ENCODE measurements around the gene NTN4. TPM values are rescaled to one million over a fixed set of nuclear protein-coding genes. Genes with fewer than 3 reads are reported as not detected.
A peak's percentile ranks its signal among the peaks of the same experiment; 100 is the strongest.
"Not testable (repeated sequence)": the region's sequence is repeated elsewhere in the genome, so short reads cannot be mapped to it uniquely, and the experiment has no call there.

Gene NTN4
- total and polyA plus RNA-seq, 7 donors = 3.7 to 17.4 (median 7.2) TPM

DNA sequence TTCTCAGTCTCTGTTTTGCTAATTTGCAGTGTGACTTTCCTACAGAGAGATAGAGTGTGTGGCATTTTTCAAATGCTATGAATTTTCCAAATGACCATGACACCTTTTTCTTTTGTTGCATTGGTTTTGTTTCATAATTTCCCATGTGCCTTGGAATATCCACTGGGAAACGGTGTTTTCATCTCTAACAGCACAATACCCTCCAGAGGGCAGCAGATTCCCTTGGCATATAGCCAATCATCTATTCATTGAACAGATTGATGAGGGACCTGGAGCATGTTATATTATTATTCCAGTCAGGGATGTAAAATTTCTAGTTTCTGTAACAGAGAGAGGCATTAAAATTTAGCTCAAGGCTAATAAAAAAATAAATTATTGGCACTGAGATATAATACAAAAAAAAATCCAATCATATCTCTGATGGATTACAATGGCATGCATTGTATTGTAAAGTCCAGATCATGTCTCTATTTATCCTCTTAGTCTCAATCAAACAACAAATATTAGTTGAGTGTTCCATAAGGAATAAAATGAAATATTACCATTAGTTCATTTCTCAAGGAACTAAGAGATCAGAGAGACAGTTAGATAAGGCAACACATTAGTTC lies 29.6 kb upstream of the NTN4 start:
- WGBS, 2 donors = 0 to 3% methylated on average over 1 of the region's 1 CpG
- intact Hi-C loops (cut with DNase I) = no loop called here
- TF ChIP-seq, protein P1, sequence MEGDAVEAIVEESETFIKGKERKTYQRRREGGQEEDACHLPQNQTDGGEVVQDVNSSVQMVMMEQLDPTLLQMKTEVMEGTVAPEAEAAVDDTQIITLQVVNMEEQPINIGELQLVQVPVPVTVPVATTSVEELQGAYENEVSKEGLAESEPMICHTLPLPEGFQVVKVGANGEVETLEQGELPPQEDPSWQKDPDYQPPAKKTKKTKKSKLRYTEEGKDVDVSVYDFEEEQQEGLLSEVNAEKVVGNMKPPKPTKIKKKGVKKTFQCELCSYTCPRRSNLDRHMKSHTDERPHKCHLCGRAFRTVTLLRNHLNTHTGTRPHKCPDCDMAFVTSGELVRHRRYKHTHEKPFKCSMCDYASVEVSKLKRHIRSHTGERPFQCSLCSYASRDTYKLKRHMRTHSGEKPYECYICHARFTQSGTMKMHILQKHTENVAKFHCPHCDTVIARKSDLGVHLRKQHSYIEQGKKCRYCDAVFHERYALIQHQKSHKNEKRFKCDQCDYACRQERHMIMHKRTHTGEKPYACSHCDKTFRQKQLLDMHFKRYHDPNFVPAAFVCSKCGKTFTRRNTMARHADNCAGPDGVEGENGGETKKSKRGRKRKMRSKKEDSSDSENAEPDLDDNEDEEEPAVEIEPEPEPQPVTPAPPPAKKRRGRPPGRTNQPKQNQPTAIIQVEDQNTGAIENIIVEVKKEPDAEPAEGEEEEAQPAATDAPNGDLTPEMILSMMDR (IDR thresholded peaks at IDR 0.05) = peak in 3 of 4 experiments; percentile 28 to 33 (median 29)
- TF ChIP-seq POLR2A (IDR thresholded peaks at IDR 0.05) (no peak), POLR2AphosphoS5 (IDR thresholded peaks at IDR 0.05) (peak in 2 of 4 donors; percentile 64 to 68)
- H3K4me1 ChIP-seq = peaks cover 0 to 3% (median 0%) of the 10 kb centered on the region in 4 donors
- no peaks in the 10 kb centered on the region for H3K27me3 ChIP-seq
- H3K36me3 ChIP-seq = no peaks in the 10 kb centered on the region
- H3K9me3 ChIP-seq = no peaks in the 10 kb centered on the region
- no peak overlapping the region for H3K27ac ChIP-seq
- no peak for DNase-seq
- H3K4me3 ChIP-seq = no peak overlapping the region

DNA sequence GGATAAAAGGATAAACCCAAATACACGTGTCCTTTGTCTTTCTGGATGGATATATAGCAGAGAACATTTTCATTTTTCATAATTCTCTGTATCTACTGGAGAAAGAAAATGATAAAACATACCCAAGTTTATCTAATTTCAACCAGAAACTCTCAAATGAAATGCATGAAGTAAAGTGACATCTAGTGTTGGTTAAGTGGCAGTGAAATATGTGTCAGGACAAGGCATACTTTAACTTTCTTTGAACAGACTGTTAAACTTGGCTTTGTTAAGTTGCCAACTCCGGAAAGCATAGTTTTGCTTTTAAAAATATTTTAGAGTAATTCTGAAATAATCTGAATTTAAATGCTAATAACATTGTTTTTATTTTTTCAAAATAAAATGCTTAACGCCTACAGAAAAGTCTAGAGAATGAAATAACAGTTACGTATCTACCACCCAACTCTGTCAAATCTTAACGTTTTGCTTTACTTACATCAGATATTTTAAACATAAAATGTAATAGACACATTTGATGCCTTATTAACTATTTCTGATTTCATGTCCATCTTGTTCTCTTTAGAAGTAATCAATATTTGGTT lies 25.2 kb upstream of the NTN4 start:
- H3K27ac ChIP-seq = no peak overlapping the region
- no peaks in the 10 kb centered on the region for H3K9me3 ChIP-seq
- DNase-seq = no peak
- 46 to 62% methylated on average over 5 of the region's 5 CpGs for WGBS, 2 donors
- intact Hi-C loops (cut with DNase I) = loop anchor here (1.0 to 10.0 kb wide), 2 partner anchors 191 to 233 kb away; no protein-coding TSS in a partner anchor
- H3K36me3 ChIP-seq = no peaks in the 10 kb centered on the region
- H3K4me3 ChIP-seq = no peak overlapping the region
- TF ChIP-seq, protein P1 (IDR thresholded peaks at IDR 0.05) = peak; percentile 29 to 72 (median 52)
- TF ChIP-seq POLR2A (IDR thresholded peaks at IDR 0.05) = no peak
- no peak for TF ChIP-seq EP300 (IDR thresholded peaks at IDR 0.05)
- H3K4me1 ChIP-seq = peaks cover 0 to 4% (median 0%) of the 10 kb centered on the region in 4 donors
- H3K27me3 ChIP-seq = no peaks in the 10 kb centered on the region

DNA sequence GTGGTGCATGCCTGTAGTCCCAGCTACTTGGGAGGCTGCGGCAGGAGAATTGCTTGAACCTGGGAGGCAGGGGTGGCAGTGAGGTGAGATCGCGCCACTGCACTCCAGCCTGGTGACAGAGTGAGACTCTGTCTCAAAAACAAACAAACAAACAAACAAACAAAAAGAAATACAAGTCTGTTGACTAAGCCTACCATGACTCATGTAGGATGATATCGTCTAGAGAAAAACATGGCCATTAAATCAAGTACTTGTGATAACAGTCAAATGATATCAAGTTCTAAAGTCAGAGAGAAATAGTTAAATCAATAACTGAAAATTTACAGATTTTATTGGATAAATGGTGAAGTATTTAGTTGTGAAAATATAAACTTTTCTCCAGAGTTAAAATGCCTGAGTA lies 21.6 kb upstream of the NTN4 start:
- not testable (repeated sequence) for H3K36me3 ChIP-seq, H3K4me3 ChIP-seq, H3K9me3 ChIP-seq, DNase-seq, H3K4me1 ChIP-seq, H3K27ac ChIP-seq, H3K27me3 ChIP-seq
- WGBS, 2 donors = 82 to 92% methylated on average over 4 of the region's 4 CpGs
- intact Hi-C loops (cut with DNase I) = loop anchor here (10.0 kb wide), 1 partner anchor 187 kb away; no protein-coding TSS in a partner anchor

DNA sequence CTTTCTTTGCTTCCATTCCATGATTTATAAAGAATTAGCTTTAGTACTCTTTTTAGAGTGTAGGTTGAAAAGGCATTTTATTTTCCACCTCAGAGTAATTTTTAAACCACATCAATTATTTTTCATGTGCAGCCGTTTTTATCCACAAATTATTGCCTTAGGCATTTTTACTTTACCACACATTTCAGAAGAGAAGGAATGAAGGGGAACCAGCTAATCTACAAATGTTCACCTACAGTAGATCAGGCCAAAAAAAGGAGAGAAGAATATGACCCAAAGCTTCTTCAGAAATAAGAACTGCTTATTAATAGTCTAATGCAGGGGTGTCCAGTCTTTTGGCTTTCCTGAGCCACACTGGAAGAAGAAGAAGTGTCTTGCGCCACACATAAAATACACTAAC lies 19.8 kb upstream of the NTN4 start:
- H3K36me3 ChIP-seq = no peaks in the 10 kb centered on the region
- no peak overlapping the region for H3K4me3 ChIP-seq
- peaks cover 0 to 3% (median 0%) of the 10 kb centered on the region in 4 donors for H3K4me1 ChIP-seq
- no peak overlapping the region for H3K27ac ChIP-seq
- H3K9me3 ChIP-seq = no peaks in the 10 kb centered on the region
- no peaks in the 10 kb centered on the region for H3K27me3 ChIP-seq
- DNase-seq = no peak
- TF ChIP-seq, protein P1 (IDR thresholded peaks at IDR 0.05) = no peak
- no peak for TF ChIP-seq POLR2A (IDR thresholded peaks at IDR 0.05)
- TF ChIP-seq POLR2AphosphoS5 (IDR thresholded peaks at IDR 0.05) = no peak
- no peak for TF ChIP-seq EP300 (IDR thresholded peaks at IDR 0.05)
- WGBS, 2 donors = 67 to 91% methylated on average over 2 of the region's 2 CpGs
- intact Hi-C loops (cut with DNase I) = loop anchor here (10.0 kb wide), 1 partner anchor 186 kb away; no protein-coding TSS in a partner anchor

DNA sequence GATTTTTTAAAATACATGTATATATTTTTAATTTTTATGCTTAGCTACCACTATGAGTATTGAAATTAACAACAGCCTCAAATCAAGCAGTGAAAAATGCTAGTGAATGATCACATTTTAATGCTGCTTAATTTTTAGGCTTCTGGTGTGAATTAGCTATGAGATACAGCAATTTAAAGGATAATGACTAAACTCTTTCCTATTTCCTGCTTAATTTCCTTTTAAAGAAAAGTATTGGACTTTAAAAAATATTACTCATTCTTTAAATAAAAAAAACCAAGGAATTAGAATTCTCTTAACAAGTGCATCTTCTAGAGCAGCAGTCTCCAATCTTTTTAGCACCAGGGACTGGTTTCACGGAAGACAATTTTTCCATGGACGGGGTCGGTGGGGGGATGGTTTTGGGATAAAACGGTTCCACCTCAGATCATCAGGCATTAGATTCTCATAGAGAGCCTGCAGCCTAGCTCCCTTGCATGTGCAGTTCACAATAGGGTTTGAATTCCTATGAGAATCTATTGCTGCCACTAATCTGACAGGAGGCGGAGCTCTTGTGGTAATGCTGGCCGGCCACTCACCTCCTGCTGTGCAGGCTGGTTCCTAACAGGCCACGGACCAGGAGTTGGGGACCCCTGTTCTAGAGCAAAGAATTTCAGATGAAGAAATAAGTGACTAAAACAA lies 18.6 kb upstream of the NTN4 start:
- H3K36me3 ChIP-seq = no peaks in the 10 kb centered on the region
- no peaks in the 10 kb centered on the region for H3K27me3 ChIP-seq
- H3K9me3 ChIP-seq = no peaks in the 10 kb centered on the region
- TF ChIP-seq, protein P1 (IDR thresholded peaks at IDR 0.05) = no peak
- TF ChIP-seq POLR2A (IDR thresholded peaks at IDR 0.05) = no peak
- no peak for TF ChIP-seq POLR2AphosphoS5 (IDR thresholded peaks at IDR 0.05)
- TF ChIP-seq EP300 (IDR thresholded peaks at IDR 0.05) = no peak
- no peak for DNase-seq
- no peak overlapping the region for H3K4me3 ChIP-seq
- 91 to 93% methylated on average over 7 of the region's 7 CpGs for WGBS, 2 donors
- intact Hi-C loops (cut with DNase I) = no loop called here
- no peak overlapping the region for H3K27ac ChIP-seq
- peaks cover 0 to 2% (median 0%) of the 10 kb centered on the region in 4 donors for H3K4me1 ChIP-seq
